ENCODE measurements around the gene IRX2. TPM values are rescaled to one million over a fixed set of nuclear protein-coding genes. Genes with fewer than 3 reads are reported as not detected.
A peak's percentile ranks its signal among the peaks of the same experiment; 100 is the strongest.

IRX2 gene
- not detected for total RNA-seq

- ATAC-seq = no peak
- DNase-seq = no peak
- H3K4me1 Mint-ChIP-seq = peaks cover 9% of the 10 kb centered on the region
- peak within 1 kb of the TSS; percentile 68 for H3K27ac Mint-ChIP-seq
- H3K4me3 Mint-ChIP-seq = no peak within 1 kb of the TSS
- H3K36me3 Mint-ChIP-seq = peaks cover 11% of the 10 kb centered on the region
- CTCF ChIA-PET = no interaction called here
- H3K27me3 Mint-ChIP-seq = peaks cover 59% of the 10 kb centered on the region
- peaks cover 4% of the 10 kb centered on the region for H3K9me3 Mint-ChIP-seq (ENCODE audit: low read depth)
Measured at GRCh38 chr5:2751592-2752021, at the start of gene IRX2. Gene IRX2, minus strand, starts transcription at chr5:2751677. Its CDS starts 264 bp downstream, at chr5:2751413.

DNA sequence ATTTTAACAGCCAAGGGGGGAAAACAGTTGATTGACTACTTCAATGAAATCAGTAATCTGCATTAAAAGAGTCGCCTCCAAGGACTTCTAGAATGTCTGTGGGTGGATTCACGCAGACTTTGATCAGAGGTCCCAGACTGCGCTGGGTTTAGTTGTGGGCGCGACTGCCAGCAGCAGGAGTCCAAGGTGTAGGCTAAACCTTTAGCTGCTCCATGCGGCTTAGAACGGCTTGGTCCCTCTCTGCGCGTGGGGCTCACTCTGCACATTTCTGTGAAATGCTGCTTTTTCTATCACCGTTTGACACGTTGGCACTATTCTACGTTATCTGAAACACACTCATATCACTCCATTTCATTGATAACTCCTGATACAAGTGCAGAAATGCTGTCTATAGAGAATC, 48.6 kb upstream of the IRX2 start:
- Mint-ChIP-seq H3K36me3 (no peaks in the 10 kb centered on the region), H3K4me1 (no peaks in the 10 kb centered on the region), H3K27me3 (no peaks in the 10 kb centered on the region), H3K4me3 (no peak overlapping the region), H3K27ac (no peak overlapping the region), H3K9me3 (ENCODE audit: low read depth) (peaks cover 8% of the 10 kb centered on the region)
- CTCF ChIA-PET = no interaction called here
- DNase-seq = no peak
- ATAC-seq = no peak

- CTCF ChIA-PET = no interaction called here
- H3K9me3 Mint-ChIP-seq (ENCODE audit: low read depth) = peaks cover 11% of the 10 kb centered on the region
- no peak for ATAC-seq
Measured at GRCh38 chr5:2797981-2798380, 46.5 kb upstream of the IRX2 start.

DNA sequence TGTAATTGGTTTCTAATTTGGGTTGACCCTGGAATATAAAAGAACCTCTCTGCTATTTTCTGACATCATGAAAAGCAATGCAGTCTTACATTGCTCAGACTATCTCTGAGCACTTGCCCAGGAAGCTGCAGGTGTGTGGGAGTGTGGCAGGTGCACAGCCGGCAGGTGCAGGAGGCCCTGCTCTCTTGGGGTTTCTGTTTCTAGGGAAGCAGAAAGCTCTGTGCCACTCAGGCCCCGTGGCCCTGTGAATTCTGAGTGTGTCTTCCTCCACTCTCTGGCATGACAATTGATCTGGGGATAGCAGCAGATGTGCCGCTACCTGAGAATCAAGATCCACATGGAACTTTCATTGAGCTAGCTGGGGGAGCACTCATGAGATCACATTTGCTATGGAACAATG, 45.7 kb upstream of the IRX2 start:
- ATAC-seq = no peak
- Mint-ChIP-seq H3K27ac (no peak overlapping the region), H3K4me3 (no peak overlapping the region), H3K36me3 (no peaks in the 10 kb centered on the region), H3K9me3 (ENCODE audit: low read depth) (peaks cover 7% of the 10 kb centered on the region), H3K4me1 (no peaks in the 10 kb centered on the region), H3K27me3 (no peaks in the 10 kb centered on the region)
- no peak for DNase-seq
- CTCF ChIA-PET = no interaction called here

More at GRCh38 chr5:2797981-2798380, 46.5 kb upstream of the IRX2 start:
- no peaks in the 10 kb centered on the region for H3K36me3 Mint-ChIP-seq
- no peak overlapping the region for H3K27ac Mint-ChIP-seq
- no peak for DNase-seq
- no peaks in the 10 kb centered on the region for H3K4me1 Mint-ChIP-seq
- H3K27me3 Mint-ChIP-seq = no peaks in the 10 kb centered on the region
- H3K4me3 Mint-ChIP-seq = no peak overlapping the region

DNA sequence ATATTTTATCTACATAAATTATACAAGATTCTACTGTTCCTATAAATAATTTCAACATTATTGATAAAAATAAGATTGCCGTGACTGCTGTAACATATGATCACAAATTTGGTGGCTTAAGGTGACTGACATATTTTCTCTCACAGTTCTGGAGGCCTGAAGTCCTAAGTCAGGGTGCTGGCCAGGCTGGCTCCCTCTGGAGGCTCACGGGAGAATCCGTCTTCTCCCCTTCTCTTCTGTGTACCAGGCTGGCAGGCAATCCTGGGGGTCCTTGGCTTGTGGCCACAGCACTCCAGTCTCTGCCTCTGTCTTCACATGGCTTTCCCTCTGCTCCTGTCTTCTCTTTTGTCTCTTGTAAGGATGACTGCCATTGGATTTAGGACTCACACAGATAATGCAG, 31.7 kb upstream of the IRX2 start:
- no peak for DNase-seq
- Mint-ChIP-seq H3K27ac (no peak overlapping the region), H3K4me3 (no peak overlapping the region), H3K9me3 (ENCODE audit: low read depth) (peaks cover 8% of the 10 kb centered on the region), H3K36me3 (no peaks in the 10 kb centered on the region), H3K27me3 (no peaks in the 10 kb centered on the region), H3K4me1 (no peaks in the 10 kb centered on the region)
- no peak for ATAC-seq
- CTCF ChIA-PET = no interaction called here

DNA sequence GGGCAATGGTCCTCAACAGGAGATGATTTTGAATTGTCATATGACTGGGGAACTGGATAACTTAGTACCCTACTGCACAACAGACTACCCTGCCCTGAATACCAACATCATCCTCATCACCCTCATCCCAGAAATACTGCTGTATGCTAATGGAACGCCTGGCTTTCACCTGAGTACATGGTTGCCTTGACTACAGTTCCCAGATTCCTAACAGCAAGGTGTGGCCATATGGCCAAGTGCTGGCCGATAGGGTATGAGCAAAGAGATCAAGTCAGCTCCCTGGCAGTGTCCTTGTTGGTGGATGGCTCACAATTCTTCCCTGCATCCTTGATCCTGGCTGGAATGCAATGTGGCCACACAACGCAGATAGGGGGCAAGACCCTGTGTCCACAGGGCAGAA, 31.2 kb upstream of the IRX2 start:
- no peaks in the 10 kb centered on the region for H3K4me1 Mint-ChIP-seq
- CTCF ChIA-PET = no interaction called here
- no peaks in the 10 kb centered on the region for H3K27me3 Mint-ChIP-seq
- peaks cover 8% of the 10 kb centered on the region for H3K9me3 Mint-ChIP-seq (ENCODE audit: low read depth)
- H3K27ac Mint-ChIP-seq = no peak overlapping the region
- DNase-seq (no peak), ATAC-seq (no peak)
- no peaks in the 10 kb centered on the region for H3K36me3 Mint-ChIP-seq
- no peak overlapping the region for H3K4me3 Mint-ChIP-seq

DNA sequence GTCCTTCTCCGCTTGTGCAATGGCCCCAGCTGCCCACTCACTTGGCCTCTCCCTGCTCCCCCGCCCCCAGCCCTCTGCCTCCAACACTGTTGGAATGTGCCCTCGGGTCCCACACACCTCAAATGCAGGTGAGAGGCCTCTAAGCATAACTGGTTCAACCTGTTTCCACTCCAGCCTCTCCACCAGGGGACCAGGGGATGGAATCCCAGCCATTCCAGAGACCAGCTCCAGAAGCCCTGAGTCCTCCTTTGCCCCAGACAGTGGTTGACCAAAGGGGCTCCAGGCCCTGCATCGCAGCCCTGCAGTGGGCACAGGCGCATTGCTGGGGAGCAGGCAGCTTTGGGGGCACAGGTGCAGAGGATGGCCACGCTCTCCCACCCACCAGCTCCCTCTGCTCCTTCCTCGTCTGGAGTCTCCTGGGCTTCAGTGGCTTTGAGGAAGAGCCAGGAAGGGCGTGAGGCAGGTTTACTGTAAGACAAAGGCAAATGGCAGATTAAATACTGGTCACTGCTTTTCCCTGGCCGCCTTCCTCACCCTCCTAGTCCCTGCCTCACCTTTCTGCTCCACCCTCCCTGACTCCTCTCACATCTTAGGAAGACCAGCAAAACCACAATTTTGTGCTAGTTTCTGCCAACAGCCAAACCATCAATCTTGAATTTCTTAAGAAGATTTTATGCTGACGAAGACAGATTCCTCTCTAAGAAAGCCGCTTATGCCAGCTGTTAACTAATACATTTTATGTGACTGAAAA, 29.1 kb upstream of the IRX2 start:
- CTCF ChIA-PET = no interaction called here
- Mint-ChIP-seq H3K4me3 (no peak overlapping the region), H3K4me1 (no peaks in the 10 kb centered on the region), H3K27ac (no peak overlapping the region), H3K9me3 (ENCODE audit: low read depth) (peaks cover 8% of the 10 kb centered on the region), H3K36me3 (no peaks in the 10 kb centered on the region), H3K27me3 (no peaks in the 10 kb centered on the region)
- ATAC-seq = no peak
- no peak for DNase-seq

GRCh38 chr5:2779459-2779858, 28.0 kb upstream of the IRX2 start:
- CTCF ChIA-PET = no interaction called here
- no peak overlapping the region for H3K4me3 Mint-ChIP-seq
- no peaks in the 10 kb centered on the region for H3K4me1 Mint-ChIP-seq
- peaks cover 8% of the 10 kb centered on the region for H3K9me3 Mint-ChIP-seq (ENCODE audit: low read depth)
- ATAC-seq (no peak), DNase-seq (no peak)
- H3K27me3 Mint-ChIP-seq = no peaks in the 10 kb centered on the region
- no peaks in the 10 kb centered on the region for H3K36me3 Mint-ChIP-seq
- no peak overlapping the region for H3K27ac Mint-ChIP-seq

GRCh38 chr5:2776337-2777302, 25.1 kb upstream of the IRX2 start:
- H3K4me3 Mint-ChIP-seq = no peak overlapping the region
- H3K36me3 Mint-ChIP-seq = no peaks in the 10 kb centered on the region
- H3K9me3 Mint-ChIP-seq (ENCODE audit: low read depth) = peaks cover 4% of the 10 kb centered on the region
- no peaks in the 10 kb centered on the region for H3K4me1 Mint-ChIP-seq
- CTCF ChIA-PET = no interaction called here
- H3K27me3 Mint-ChIP-seq = no peaks in the 10 kb centered on the region
- no peak for DNase-seq
- no peak for ATAC-seq
- H3K27ac Mint-ChIP-seq = no peak overlapping the region

GRCh38 chr5:2773327-2773726, 21.9 kb upstream of the IRX2 start:
- ATAC-seq = no peak

GRCh38 chr5:2767089-2767488, 15.6 kb upstream of the IRX2 start:
- CTCF ChIA-PET = no interaction called here

More at GRCh38 chr5:2773327-2773726, 21.9 kb upstream of the IRX2 start:
- Mint-ChIP-seq H3K27ac (no peak overlapping the region), H3K27me3 (no peaks in the 10 kb centered on the region), H3K4me3 (no peak overlapping the region), H3K4me1 (no peaks in the 10 kb centered on the region), H3K36me3 (no peaks in the 10 kb centered on the region), H3K9me3 (ENCODE audit: low read depth) (peaks cover 4% of the 10 kb centered on the region)
- CTCF ChIA-PET = no interaction called here
- DNase-seq = no peak

DNA sequence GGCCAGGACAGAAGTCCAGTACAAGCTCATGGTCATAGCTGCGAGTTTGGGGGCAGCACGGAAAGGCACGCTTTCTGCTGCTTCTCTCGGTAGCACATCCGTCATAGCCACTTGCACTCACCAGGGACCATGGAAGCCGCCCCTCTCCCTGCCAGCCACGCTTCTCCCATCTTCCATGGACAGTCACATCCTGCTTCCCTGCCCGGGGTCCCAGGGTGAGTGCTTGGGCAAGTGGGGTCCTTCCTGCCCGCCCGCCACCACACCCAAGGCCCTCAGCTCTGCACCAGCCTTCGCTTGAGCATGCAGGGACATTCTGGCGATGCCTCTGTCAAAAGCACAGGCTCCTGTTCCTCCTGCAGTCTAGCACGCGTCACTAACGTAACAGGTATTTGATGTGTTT, 13.1 kb upstream of the IRX2 start:
- Mint-ChIP-seq H3K9me3 (ENCODE audit: low read depth) (no peaks in the 10 kb centered on the region), H3K27me3 (no peaks in the 10 kb centered on the region), H3K36me3 (no peaks in the 10 kb centered on the region), H3K4me1 (no peaks in the 10 kb centered on the region), H3K27ac (no peak overlapping the region), H3K4me3 (no peak overlapping the region)
- CTCF ChIA-PET = no interaction called here
- ATAC-seq (no peak), DNase-seq (no peak)

More at GRCh38 chr5:2767089-2767488, 15.6 kb upstream of the IRX2 start:
- no peaks in the 10 kb centered on the region for H3K9me3 Mint-ChIP-seq (ENCODE audit: low read depth)
- DNase-seq (no peak), ATAC-seq (no peak)
- H3K36me3 Mint-ChIP-seq = no peaks in the 10 kb centered on the region
- no peak overlapping the region for H3K4me3 Mint-ChIP-seq
- no peak overlapping the region for H3K27ac Mint-ChIP-seq
- no peaks in the 10 kb centered on the region for H3K27me3 Mint-ChIP-seq
- H3K4me1 Mint-ChIP-seq = no peaks in the 10 kb centered on the region

- H3K36me3 Mint-ChIP-seq = no peaks in the 10 kb centered on the region
- H3K4me3 Mint-ChIP-seq = no peak overlapping the region
- ATAC-seq = no peak
- H3K4me1 Mint-ChIP-seq = no peaks in the 10 kb centered on the region
- H3K27ac Mint-ChIP-seq = no peak overlapping the region
- H3K9me3 Mint-ChIP-seq (ENCODE audit: low read depth) = no peaks in the 10 kb centered on the region
- no peak for DNase-seq
- CTCF ChIA-PET = no interaction called here
- H3K27me3 Mint-ChIP-seq = peaks cover 2% of the 10 kb centered on the region
Measured at GRCh38 chr5:2763533-2763794, 12.0 kb upstream of the IRX2 start.

All from activated CD8-positive, alpha-beta memory T cell treated with anti-CD3 and anti-CD28 coated beads, Interleukin-2, amount 10 ng/mL, durations not matched to agents 7 days and 5 days (primary cell).